Muscle of leg (tissue), 11 donors: Measurements from ENCODE around the gene CEACAM1. TPM values are rescaled to one million over a fixed set of nuclear protein-coding genes. Genes with fewer than 3 reads are reported as not detected.
A peak's percentile ranks its signal among the peaks of the same experiment; 100 is the strongest.
"Not testable (repeated sequence)": the region's sequence is repeated elsewhere in the genome, so short reads cannot be mapped to it uniquely, and the experiment has no call there.

ENCODE experiments used
- DNase-seq: peaks from one replicate; pipeline ENCODE4 v3.0.0; 2013
- H3K27ac ChIP-seq: one replicate; pipeline ENCODE4 v1.5.1; 2013; ENCODE audit warnings: mild to moderate bottlenecking, low read length, control low read depth
- H3K27me3 ChIP-seq: one replicate; pipeline ENCODE4 v1.6.1; 2013; ENCODE audit warnings: low read length; ENCODE audit not compliant: control insufficient read depth, insufficient read depth
- H3K36me3 ChIP-seq: one replicate; pipeline ENCODE4 v1.6.1; 2013; ENCODE audit warnings: low read length; ENCODE audit not compliant: control insufficient read depth, insufficient read depth
- H3K4me1 ChIP-seq: one replicate; pipeline ENCODE4 v1.6.1; 2013; ENCODE audit warnings: low read length; ENCODE audit not compliant: control insufficient read depth, insufficient read depth
- H3K4me3 ChIP-seq: one replicate; pipeline ENCODE4 v1.5.1; 2013; ENCODE audit warnings: low read length, control low read depth
- H3K9me3 ChIP-seq: replicated peaks from 2 replicates; pipeline ENCODE4 v1.6.1; 2013; ENCODE audit warnings: low read depth, low read length; ENCODE audit not compliant: control insufficient read depth
- whole genome bisulfite sequencing: methylation state at CpG from one replicate; pipeline ENCODE4 v1.1.5; 2013; ENCODE audit warnings: missing lambda C conversion rate; ENCODE audit not compliant: insufficient coverage; 5-methylcytosine and 5-hydroxymethylcytosine counted together
- polyA plus RNA-seq, 8 donors: library from polyadenylated mRNA; unstranded; fragments of 120-200 nt; gene quantifications; one replicate each; pipeline versions ENCODE4 v1.2.1 to v1.2.3, GENCODE V29; 2013; ENCODE audit warnings: inconsistent platforms in 1 of 8, low replicate concordance in 1 of 8; ENCODE audit not compliant: insufficient read length in 8 of 8, insufficient read depth in 1 of 8
- total RNA-seq: library from RNA; stranded (reverse); fragments of 120-200 nt; gene quantifications from one replicate; pipeline ENCODE4 v1.2.4, GENCODE V29; 2013

The CEACAM1 gene
- total and polyA plus RNA-seq, 9 donors, result 0.62 to 6.9 (median 1.6) TPM

GRCh38 chr19:42468273-42468796 lies 59.9 kb downstream of the CEACAM1 start:
- peaks cover 10% of the 10 kb centered on the region for H3K4me1 ChIP-seq
- no peak for DNase-seq
- H3K9me3 ChIP-seq, result no peaks in the 10 kb centered on the region
- no peak overlapping the region for H3K4me3 ChIP-seq
- 80% methylated on average over 2 of the region's 3 CpGs for WGBS
- peak overlapping the region; percentile 20 for H3K27ac ChIP-seq
- H3K27me3 ChIP-seq, result no peaks in the 10 kb centered on the region
- H3K36me3 ChIP-seq, result no peaks in the 10 kb centered on the region

GRCh38 chr19:42467183-42467760 lies 61.0 kb downstream of the CEACAM1 start:
- Histone ChIP-seq H3K4me3 (no peak overlapping the region), H3K9me3 (no peaks in the 10 kb centered on the region), H3K4me1 (peaks cover 10% of the 10 kb centered on the region), H3K27ac (peak overlapping the region; percentile 73), H3K36me3 (no peaks in the 10 kb centered on the region), H3K27me3 (no peaks in the 10 kb centered on the region)
- 23% methylated on average over 5 of the region's 5 CpGs for WGBS
- peak; percentile 22 for DNase-seq

GRCh38 chr19:42466521-42467182 lies 61.6 kb downstream of the CEACAM1 start:
- Histone ChIP-seq H3K27me3 (no peaks in the 10 kb centered on the region), H3K36me3 (no peaks in the 10 kb centered on the region), H3K4me3 (no peak overlapping the region), H3K4me1 (peaks cover 10% of the 10 kb centered on the region), H3K27ac (peak overlapping the region; percentile 73), H3K9me3 (no peaks in the 10 kb centered on the region)
- peak; percentile 46 for DNase-seq
- no CpG with 5 or more reads among the region's 5 CpGs for WGBS

GRCh38 chr19:42465827-42466280 lies 62.4 kb downstream of the CEACAM1 start:
- H3K36me3 ChIP-seq, result no peaks in the 10 kb centered on the region
- no peak for DNase-seq
- H3K4me1 ChIP-seq, result peaks cover 10% of the 10 kb centered on the region
- H3K4me3 ChIP-seq, result no peak overlapping the region
- 67% methylated on average over 3 of the region's 5 CpGs for WGBS
- peak overlapping the region; percentile 73 for H3K27ac ChIP-seq
- H3K27me3 ChIP-seq, result no peaks in the 10 kb centered on the region
- H3K9me3 ChIP-seq, result no peaks in the 10 kb centered on the region

GRCh38 chr19:42461700-42462324 lies 66.5 kb downstream of the CEACAM1 start:
- Histone ChIP-seq H3K4me1 (peaks cover 6% of the 10 kb centered on the region), H3K4me3 (no peak overlapping the region), H3K36me3 (no peaks in the 10 kb centered on the region), H3K27ac (no peak overlapping the region), H3K9me3 (no peaks in the 10 kb centered on the region), H3K27me3 (no peaks in the 10 kb centered on the region)
- WGBS, result 83% methylated on average over 3 of the region's 4 CpGs
- no peak for DNase-seq

GRCh38 chr19:42461231-42461630 lies 67.0 kb downstream of the CEACAM1 start:
- not testable (repeated sequence) for H3K36me3 ChIP-seq, H3K4me3 ChIP-seq, H3K9me3 ChIP-seq, H3K27ac ChIP-seq, H3K27me3 ChIP-seq, DNase-seq, H3K4me1 ChIP-seq
- WGBS, result 96% methylated on average over 5 of the region's 8 CpGs

GRCh38 chr19:42459926-42460325 lies 68.4 kb downstream of the CEACAM1 start:
- H3K27ac ChIP-seq, result no peak overlapping the region
- no peaks in the 10 kb centered on the region for H3K9me3 ChIP-seq
- no peak for DNase-seq
- no peaks in the 10 kb centered on the region for H3K4me1 ChIP-seq
- WGBS, result 92% methylated on average over 2 of the region's 2 CpGs
- H3K27me3 ChIP-seq, result no peaks in the 10 kb centered on the region
- H3K36me3 ChIP-seq, result no peaks in the 10 kb centered on the region
- H3K4me3 ChIP-seq, result no peak overlapping the region

Other genes starting within 250 kb of the CEACAM1 start
- 0.27 TPM for gene PRR19, start 226.3 kb downstream of the CEACAM1 start, total RNA-seq
- 1 to 10 TPM in 2 of 8 donors, under 1 TPM in 6; 0.57 to 1.4 (median 0.80) TPM for gene PRR19, start 226.3 kb downstream of the CEACAM1 start, polyA plus RNA-seq
- gene PAFAH1B3, start 225.9 kb downstream of the CEACAM1 start, total RNA-seq, result 28.9 TPM
- gene PAFAH1B3, start 225.9 kb downstream of the CEACAM1 start, polyA plus RNA-seq, result 10 to 100 TPM; 31.2 to 42.7 (median 35.9) TPM
- gene TMEM145, start 215.2 kb downstream of the CEACAM1 start, total RNA-seq, result 0.04 TPM
- gene TMEM145, start 215.2 kb downstream of the CEACAM1 start, polyA plus RNA-seq, result under 1 TPM; 0.09 to 0.56 (median 0.34) TPM
- gene MEGF8, start 202.8 kb downstream of the CEACAM1 start, total RNA-seq, result 12.6 TPM
- gene MEGF8, start 202.8 kb downstream of the CEACAM1 start, polyA plus RNA-seq, result 10 to 100 TPM; 24.1 to 38.9 (median 34.4) TPM
- gene CNFN, start 138.2 kb downstream of the CEACAM1 start, total RNA-seq, result not detected
- 1 to 10 TPM in 1 of 8 donors, under 1 TPM in 3, not detected in 4; 0.24 to 1.2 (median 0.38) TPM for gene CNFN, start 138.2 kb downstream of the CEACAM1 start, polyA plus RNA-seq
- 3.8 TPM for gene LIPE, start 101.1 kb downstream of the CEACAM1 start, total RNA-seq
- 10 to 100 TPM in 2 of 8 donors, 1 to 10 TPM in 6; 6.9 to 10.1 (median 8.6) TPM for gene LIPE, start 101.1 kb downstream of the CEACAM1 start, polyA plus RNA-seq
- gene CXCL17, start 85.5 kb downstream of the CEACAM1 start, total RNA-seq, result not detected
- gene CXCL17, start 85.5 kb downstream of the CEACAM1 start, polyA plus RNA-seq, result under 1 TPM in 2 of 8 donors, not detected in 6; 0.44 to 0.86 TPM
- 0.04 TPM for gene CEACAM8, start 66.4 kb upstream of the CEACAM1 start, total RNA-seq
- gene CEACAM8, start 66.4 kb upstream of the CEACAM1 start, polyA plus RNA-seq, result under 1 TPM; 0.10 to 0.38 (median 0.26) TPM
- 1.3 TPM for gene PSG3, start 212.0 kb upstream of the CEACAM1 start, total RNA-seq
- gene PSG3, start 212.0 kb upstream of the CEACAM1 start, polyA plus RNA-seq, result 1 to 10 TPM in 1 of 8 donors, under 1 TPM in 6, not detected in 1; 0.10 to 1.1 (median 0.16) TPM
- 0.09 TPM for gene PSG8, start 237.2 kb upstream of the CEACAM1 start, total RNA-seq
- gene PSG8, start 237.2 kb upstream of the CEACAM1 start, polyA plus RNA-seq, result under 1 TPM in 3 of 8 donors, not detected in 5; 0.12 to 0.34 (median 0.19) TPM